ENCODE data around the gene PLXNA4.

- TF ChIP-seq PHF8 (IDR thresholded peaks at IDR 0.05; ENCODE audit: borderline replicate concordance, low read length) (no peak), ZNF184 (CRISPR knock-in tag; IDR thresholded peaks at IDR 0.05) (no peak), NFIC (IDR thresholded peaks at IDR 0.05) (no peak)
Observed at GRCh38 chr7:132296820-132297219, 279.4 kb downstream of the PLXNA4 start.
